GM18517 (cell line): ENCODE results near the gene WNK4.
A peak's percentile ranks its signal among the peaks of the same experiment; 100 is the strongest.
"Not testable (repeated sequence)": the region's sequence is repeated elsewhere in the genome, so short reads cannot be mapped to it uniquely, and the experiment has no call there.

Experiments
- ATAC-seq: cut with Tn5 transposase; IDR thresholded peaks from one replicate; pipeline ENCODE4 v1.9.1; 2021; ENCODE audit warnings: mild to moderate bottlenecking, moderate library complexity; ENCODE audit not compliant: unreplicated experiment

The WNK4 gene

GRCh38 chr17:42779936-42780850 lies at the start of gene WNK4:
Gene WNK4, plus strand, starts transcription at chr17:42780610. Its CDS starts 89 bp downstream, at chr17:42780699.
- ATAC-seq, result no peak

GRCh38 chr17:42740699-42741098 lies 39.7 kb upstream of the WNK4 start:
- no peak for ATAC-seq

- not testable (repeated sequence) for ATAC-seq
These were observed 37.5 kb upstream of the WNK4 start for GRCh38 chr17:42742916-42743315.

- no peak for ATAC-seq
These were observed 36.7 kb upstream of the WNK4 start for GRCh38 chr17:42743595-42744282.

GRCh38 chr17:42744283-42744805 lies 36.1 kb upstream of the WNK4 start:
- ATAC-seq, result peak; percentile 49

GRCh38 chr17:42744806-42745617 lies 35.4 kb upstream of the WNK4 start, which contains the start of gene EZH1:
Gene EZH1, minus strand, starts transcription at chr17:42745040. Its CDS starts 16,099 bp downstream, at chr17:42728941.
- ATAC-seq, result peak; percentile 88

- ATAC-seq, result no peak
These were observed 32.1 kb upstream of the WNK4 start for GRCh38 chr17:42748202-42748907.

GRCh38 chr17:42748908-42749798 lies 31.3 kb upstream of the WNK4 start:
- no peak for ATAC-seq

GRCh38 chr17:42750739-42751344 lies 29.6 kb upstream of the WNK4 start:
- ATAC-seq, result no peak

GRCh38 chr17:42751628-42752027 lies 28.8 kb upstream of the WNK4 start:
- ATAC-seq, result no peak

- ATAC-seq, result no peak
These were observed 25.6 kb upstream of the WNK4 start for GRCh38 chr17:42754782-42755181.

- no peak for ATAC-seq
These were observed 20.3 kb upstream of the WNK4 start for GRCh38 chr17:42759982-42760651.

- no peak for ATAC-seq
These were observed 19.5 kb upstream of the WNK4 start, which contains the start of gene RAMP2 for GRCh38 chr17:42760652-42761581. Gene RAMP2, plus strand, starts transcription at chr17:42761227. Its CDS starts 35 bp downstream, at chr17:42761262.

GRCh38 chr17:42761638-42762037 lies 18.8 kb upstream of the WNK4 start:
- ATAC-seq, result no peak

- no peak for ATAC-seq
These were observed 14.3 kb upstream of the WNK4 start for GRCh38 chr17:42766124-42766523.

- no peak for ATAC-seq
These were observed 12.9 kb upstream of the WNK4 start for GRCh38 chr17:42767512-42767911.

- not testable (repeated sequence) for ATAC-seq
These were observed 12.4 kb upstream of the WNK4 start for GRCh38 chr17:42768006-42768405.
